Epithelial cell of proximal tubule (primary cell): Measurements from ENCODE around the gene ZSWIM8. TPM values are rescaled to one million over a fixed set of nuclear protein-coding genes. Genes with fewer than 3 reads are reported as not detected.
A peak's percentile ranks its signal among the peaks of the same experiment; 100 is the strongest.
"Not testable (repeated sequence)": the region's sequence is repeated elsewhere in the genome, so short reads cannot be mapped to it uniquely, and the experiment has no call there.

ENCODE experiments used
- DNase-seq: peaks from one replicate; pipeline ENCODE4 v3.0.0-alpha.2; 2011; ENCODE audit warnings: low read depth
- H3K4me3 ChIP-seq: 2 replicates; pipeline ENCODE4 v1.5.1; 2011; ENCODE audit warnings: low read depth, mild to moderate bottlenecking, low read length
- total RNA-seq: library from RNA; depleted of rRNA; stranded (reverse); fragments of >200 nt; gene quantifications from 2 replicates; pipeline ENCODE4 v1.2.3, GENCODE V29; 2015
- TF ChIP-seq, protein P1 (sequence below): conservative IDR thresholded peaks from 2 replicates; pipeline ENCODE4 v1.5.1; 2012; ENCODE audit warnings: low read depth, mild to moderate bottlenecking, low read length

Gene ZSWIM8
- total RNA-seq, 1 donor from 2014 or later: 40.3 TPM

DNA sequence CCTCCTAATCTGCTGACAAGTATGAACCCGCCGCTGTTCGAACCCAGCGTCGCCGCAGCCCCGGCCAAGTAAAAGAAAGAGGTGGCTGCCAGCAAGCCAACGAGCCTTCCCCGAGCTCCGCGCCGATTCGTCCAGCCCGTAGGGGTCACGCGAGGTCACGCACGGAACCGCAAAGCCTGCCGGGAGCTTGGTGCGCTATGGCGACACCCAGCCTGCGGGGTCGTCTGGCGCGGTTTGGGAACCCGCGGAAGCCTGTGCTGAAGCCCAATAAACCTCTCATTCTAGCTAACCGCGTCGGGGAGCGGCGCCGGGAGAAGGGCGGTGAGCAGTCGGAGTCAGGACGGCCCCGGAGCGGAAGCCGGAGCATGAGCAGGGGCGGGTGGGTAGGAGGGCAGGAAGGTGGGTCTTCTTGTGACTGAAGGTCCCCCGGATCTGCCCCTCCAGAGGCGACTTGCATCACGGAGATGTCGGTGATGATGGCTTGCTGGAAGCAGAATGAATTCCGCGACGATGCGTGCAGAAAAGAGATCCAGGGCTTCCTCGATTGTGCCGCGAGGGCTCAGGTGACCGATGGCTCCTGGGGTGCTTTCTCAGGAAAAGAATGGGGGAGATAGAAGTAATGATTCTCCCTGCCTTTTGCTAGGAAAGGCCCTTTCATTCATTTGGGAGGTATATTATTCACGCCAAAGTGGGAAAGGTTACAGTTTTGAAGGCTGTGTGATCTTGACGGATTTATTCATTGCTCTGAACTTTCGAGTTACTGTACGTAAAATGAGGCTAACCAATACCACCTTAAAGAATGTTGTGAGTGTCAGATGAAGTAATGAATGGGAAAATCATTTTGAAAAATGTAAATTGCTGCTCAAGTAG lies 3.3 kb upstream of the ZSWIM8 start, which contains the start of gene CHCHD1:
CHCHD1 (plus strand) TSS at position 170 of the 870 bp plus-strand sequence; CDS start at position 198, 28 bp downstream.
- no peak for DNase-seq
- TF ChIP-seq, protein P1, sequence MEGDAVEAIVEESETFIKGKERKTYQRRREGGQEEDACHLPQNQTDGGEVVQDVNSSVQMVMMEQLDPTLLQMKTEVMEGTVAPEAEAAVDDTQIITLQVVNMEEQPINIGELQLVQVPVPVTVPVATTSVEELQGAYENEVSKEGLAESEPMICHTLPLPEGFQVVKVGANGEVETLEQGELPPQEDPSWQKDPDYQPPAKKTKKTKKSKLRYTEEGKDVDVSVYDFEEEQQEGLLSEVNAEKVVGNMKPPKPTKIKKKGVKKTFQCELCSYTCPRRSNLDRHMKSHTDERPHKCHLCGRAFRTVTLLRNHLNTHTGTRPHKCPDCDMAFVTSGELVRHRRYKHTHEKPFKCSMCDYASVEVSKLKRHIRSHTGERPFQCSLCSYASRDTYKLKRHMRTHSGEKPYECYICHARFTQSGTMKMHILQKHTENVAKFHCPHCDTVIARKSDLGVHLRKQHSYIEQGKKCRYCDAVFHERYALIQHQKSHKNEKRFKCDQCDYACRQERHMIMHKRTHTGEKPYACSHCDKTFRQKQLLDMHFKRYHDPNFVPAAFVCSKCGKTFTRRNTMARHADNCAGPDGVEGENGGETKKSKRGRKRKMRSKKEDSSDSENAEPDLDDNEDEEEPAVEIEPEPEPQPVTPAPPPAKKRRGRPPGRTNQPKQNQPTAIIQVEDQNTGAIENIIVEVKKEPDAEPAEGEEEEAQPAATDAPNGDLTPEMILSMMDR: no peak
- H3K4me3 ChIP-seq: peak within 1 kb of the TSS; percentile 77

DNA sequence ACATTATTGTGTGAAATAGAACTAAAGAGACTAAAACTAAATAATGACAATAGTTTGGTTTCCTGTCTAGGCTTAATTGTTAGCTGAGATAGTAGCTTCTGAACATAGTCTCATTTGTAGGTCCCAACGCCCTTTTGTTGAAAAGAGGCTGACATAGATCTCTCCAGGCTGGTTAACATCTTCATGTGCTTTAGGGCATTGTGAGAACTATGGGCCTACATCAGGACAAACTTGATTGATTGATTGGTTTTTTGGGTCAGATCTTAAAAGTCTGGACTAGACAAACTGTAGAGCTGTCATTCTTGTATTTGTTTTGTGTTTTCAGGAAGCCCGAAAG lies 2.7 kb upstream of the ZSWIM8 start:
- peak overlapping the region; percentile 77 for H3K4me3 ChIP-seq
- no peak for DNase-seq
- TF ChIP-seq, protein P1: no peak

DNA sequence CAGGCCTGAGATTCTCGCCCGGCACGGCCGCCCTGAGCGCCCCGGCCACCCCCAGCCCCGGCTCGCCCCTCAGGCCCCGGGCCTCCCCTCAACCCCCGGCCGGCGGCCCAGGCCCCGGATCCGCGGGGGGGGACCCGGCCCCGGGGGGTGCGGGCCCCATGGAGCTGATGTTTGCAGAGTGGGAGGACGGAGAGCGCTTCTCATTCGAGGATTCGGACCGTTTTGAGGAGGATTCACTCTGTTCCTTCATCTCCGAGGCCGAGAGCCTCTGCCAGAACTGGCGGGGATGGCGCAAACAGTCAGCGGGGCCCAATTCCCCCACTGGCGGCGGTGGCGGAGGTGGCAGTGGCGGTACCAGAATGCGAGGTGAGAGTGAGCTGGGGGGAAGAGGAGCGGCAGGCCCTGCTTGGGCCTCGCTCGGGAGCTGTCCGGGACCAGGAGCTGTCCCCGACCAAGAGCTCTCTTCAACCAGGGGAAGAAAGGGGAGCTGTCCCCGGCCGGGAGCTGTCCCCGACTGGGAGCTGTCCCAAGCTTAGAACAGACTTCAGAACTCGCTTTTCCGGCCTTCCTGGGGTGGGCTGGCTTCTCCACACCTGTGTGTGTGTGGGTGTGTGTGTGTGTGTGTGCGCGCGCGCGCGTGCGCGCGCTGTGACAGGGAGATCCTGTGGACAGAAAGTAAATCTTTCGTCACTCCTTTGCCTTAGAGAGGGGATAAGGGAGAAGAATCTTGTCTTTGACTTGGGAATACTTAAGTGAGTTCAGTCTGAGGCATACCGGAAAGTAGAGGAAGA lies 510 bp downstream of the ZSWIM8 start:
- TF ChIP-seq, protein P1: no peak

DNA sequence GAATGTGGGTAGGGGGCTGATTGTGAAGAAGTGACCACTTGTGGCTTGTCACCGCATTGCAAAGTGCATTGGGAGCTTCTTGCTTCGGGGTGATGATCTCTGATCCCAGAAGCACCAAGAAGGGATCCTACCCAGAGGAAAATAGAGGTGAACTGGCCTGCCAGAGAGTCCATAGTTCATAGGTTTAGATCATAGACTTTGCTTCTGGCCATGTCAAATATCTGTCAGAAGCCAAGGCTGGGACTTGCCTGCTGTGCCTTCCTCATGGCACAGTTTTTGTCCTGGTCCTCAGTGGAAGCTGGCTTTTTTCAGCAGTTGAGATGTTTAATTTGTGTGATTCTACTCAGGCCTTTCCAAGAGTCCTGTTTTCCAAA lies 1.1 kb downstream of the ZSWIM8 start:
- no peak for DNase-seq
- TF ChIP-seq, protein P1: no peak
- H3K4me3 ChIP-seq: peak overlapping the region; percentile 96

More for the DNA sequence above, 510 bp downstream of the ZSWIM8 start:
- no peak for DNase-seq
- H3K4me3 ChIP-seq: peak overlapping the region; percentile 96

DNA sequence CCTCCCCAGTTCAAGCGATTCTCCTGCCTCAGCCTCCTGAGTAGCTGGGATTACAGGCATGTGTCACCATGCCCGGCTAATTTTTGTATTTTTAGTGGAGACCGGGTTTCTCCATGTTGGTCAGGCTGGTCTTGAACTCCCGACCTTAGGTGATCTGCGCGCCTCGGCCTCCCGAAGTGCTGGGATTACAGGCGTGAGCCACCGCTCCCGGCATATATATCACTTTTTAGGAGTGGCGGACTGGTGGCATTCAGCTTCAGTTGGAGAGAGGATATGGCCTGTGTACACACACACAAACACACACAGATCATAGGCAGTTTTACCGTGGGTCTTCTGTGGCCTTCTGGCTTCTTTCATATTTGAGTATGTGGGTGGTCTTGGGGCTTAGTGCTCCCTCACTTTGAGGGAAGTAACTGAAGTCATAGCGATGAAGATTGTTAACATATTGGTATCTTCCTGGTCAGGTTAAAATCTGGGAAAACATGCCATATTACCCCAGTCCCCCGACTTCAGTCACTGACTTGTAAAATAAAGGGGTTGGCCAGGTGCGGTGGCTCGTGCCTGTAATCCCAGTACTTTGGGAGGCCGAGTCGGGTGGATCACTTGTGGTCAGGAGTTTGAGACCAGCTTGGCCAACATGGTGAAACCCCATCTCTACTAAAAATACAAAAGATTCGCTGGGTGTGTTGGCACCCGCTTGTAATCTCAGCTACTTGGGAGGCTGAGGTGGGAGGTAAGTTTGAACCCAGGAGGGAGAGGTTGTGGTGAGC lies 1.8 kb downstream of the ZSWIM8 start:
- H3K4me3 ChIP-seq: peak overlapping the region; percentile 18

DNA sequence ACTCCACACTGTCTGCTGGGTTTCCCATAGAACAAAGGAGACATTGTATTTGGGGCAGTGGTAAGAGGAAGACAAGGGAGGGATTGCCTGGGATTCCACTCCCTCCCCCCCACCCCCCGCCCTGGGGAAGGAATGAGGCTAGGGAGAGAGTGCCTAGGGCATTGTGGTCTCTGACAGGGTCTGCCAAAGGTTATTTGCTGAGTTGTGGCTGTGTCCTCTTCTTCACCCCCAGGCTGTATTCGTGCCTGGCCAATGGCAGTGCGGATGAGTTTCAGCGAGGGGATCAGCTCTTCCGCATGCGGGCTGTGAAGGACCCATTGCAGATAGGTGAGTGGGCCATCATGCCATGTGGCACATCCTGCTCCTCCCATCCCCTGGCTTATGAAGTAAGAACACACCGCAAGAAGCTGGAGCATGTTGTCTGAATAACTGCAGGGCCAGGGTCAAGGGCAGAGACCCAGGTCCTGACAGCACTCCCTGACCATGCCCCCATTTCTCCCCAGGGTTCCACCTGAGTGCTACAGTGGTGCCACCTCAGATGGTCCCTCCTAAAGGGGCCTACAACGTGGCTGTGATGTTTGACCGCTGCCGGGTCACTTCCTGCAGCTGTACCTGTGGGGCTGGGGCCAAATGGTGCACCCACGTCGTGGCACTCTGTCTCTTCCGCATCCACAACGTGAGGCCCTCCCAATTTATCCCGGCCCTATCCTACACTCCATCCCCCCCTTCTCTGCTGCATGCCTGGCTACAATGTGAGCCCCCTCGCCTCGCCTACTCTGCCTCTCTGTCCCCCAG lies 3.7 kb downstream of the ZSWIM8 start:
- no peak overlapping the region for H3K4me3 ChIP-seq
- TF ChIP-seq, protein P1: no peak
- no peak for DNase-seq

More for the DNA sequence above, 1.8 kb downstream of the ZSWIM8 start:
- not testable (repeated sequence) for DNase-seq
